Gastroesophageal sphincter (tissue), 3 donors: ENCODE results near the gene SLC34A2.

Source experiments
- EP300 ChIP-seq: sonication (generic); formaldehyde crosslinking; IDR thresholded peaks from one replicate; pipeline ENCODE4 v1.6.1; 2017; ENCODE audit warnings: antibody characterized with exemption, mild to moderate bottlenecking
- POLR2A ChIP-seq, 2 donors: fragments of 450-650 bp; IDR thresholded peaks; one replicate each; pipeline ENCODE4 v1.6.1; 2017; ENCODE audit warnings: antibody characterized with exemption in 2 of 2, mild to moderate bottlenecking in 2 of 2, moderate library complexity in 1 of 2
- TF ChIP-seq, protein P1 (sequence below), 4 experiments: fragments of 200-600 bp in 2 of 4; fragments of 450-650 bp in 2 of 4; sonication (generic) in 1 of 4; IDR thresholded peaks; one replicate each; pipeline ENCODE4 v1.5.1; 2017 to 2019; ENCODE audit warnings: antibody characterized with exemption in 4 of 4, mild to moderate bottlenecking in 2 of 4, moderate library complexity in 2 of 4

DNA sequence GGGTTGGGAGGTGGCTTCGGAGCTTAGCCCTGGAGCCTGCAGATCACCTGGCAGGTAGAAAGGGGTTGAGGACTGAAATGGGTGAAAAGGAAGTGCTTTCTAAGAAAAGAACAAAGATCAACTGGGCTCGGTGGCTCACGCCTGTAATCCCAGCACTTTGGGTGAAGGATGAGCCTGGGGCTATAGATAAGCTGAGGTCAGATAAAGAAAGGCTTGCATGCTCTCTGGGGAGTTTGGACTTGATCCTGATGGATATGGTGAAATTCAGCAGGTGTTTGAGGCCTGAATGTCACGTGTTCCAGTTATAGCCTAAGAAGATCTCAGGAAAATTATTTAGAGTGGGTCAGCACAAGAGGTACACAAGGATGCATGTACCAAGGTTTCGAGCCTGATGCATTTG lies 40.8 kb downstream of the SLC34A2 start:
- no peak for TF ChIP-seq POLR2A (IDR thresholded peaks at IDR 0.05)
- TF ChIP-seq, protein P1, sequence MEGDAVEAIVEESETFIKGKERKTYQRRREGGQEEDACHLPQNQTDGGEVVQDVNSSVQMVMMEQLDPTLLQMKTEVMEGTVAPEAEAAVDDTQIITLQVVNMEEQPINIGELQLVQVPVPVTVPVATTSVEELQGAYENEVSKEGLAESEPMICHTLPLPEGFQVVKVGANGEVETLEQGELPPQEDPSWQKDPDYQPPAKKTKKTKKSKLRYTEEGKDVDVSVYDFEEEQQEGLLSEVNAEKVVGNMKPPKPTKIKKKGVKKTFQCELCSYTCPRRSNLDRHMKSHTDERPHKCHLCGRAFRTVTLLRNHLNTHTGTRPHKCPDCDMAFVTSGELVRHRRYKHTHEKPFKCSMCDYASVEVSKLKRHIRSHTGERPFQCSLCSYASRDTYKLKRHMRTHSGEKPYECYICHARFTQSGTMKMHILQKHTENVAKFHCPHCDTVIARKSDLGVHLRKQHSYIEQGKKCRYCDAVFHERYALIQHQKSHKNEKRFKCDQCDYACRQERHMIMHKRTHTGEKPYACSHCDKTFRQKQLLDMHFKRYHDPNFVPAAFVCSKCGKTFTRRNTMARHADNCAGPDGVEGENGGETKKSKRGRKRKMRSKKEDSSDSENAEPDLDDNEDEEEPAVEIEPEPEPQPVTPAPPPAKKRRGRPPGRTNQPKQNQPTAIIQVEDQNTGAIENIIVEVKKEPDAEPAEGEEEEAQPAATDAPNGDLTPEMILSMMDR (IDR thresholded peaks at IDR 0.05) = no peak
- no peak for TF ChIP-seq EP300
